Neutrophil (primary cell): ENCODE measurements around the gene CYBRD1.

Experiments used
- H3K27ac ChIP-seq: fragments of 200-600 bp; sonication (generic); 2 replicates; pipeline ENCODE4 v1.5.1; 2016; ENCODE audit warnings: mild to moderate bottlenecking, moderate library complexity
- H3K27me3 ChIP-seq: fragments of 200-600 bp; sonication (generic); 2 replicates; pipeline ENCODE4 v1.6.0; 2016; ENCODE audit warnings: mild to moderate bottlenecking
- H3K36me3 ChIP-seq: fragments of 200-600 bp; sonication (generic); 2 replicates; pipeline ENCODE4 v1.5.1; 2017
- H3K4me1 ChIP-seq, 2 experiments: fragments of 200-600 bp in 1 of 2; sonication (generic) in 1 of 2; 1 replicate in 1 of 2; 2 replicates in 1 of 2; pipeline versions ENCODE4 v1.5.1 to v1.6.1; 2013 to 2016; ENCODE audit warnings: low read depth in 1 of 2, low read length in 1 of 2, mild to moderate bottlenecking in 1 of 2, moderate library complexity in 1 of 2; ENCODE audit not compliant: control insufficient read depth in 1 of 2, insufficient read depth in 1 of 2
- H3K4me3 ChIP-seq, 2 experiments: fragments of 200-600 bp in 1 of 2; sonication (generic) in 1 of 2; 1 replicate in 1 of 2; 2 replicates in 1 of 2; pipeline ENCODE4 v1.5.1; 2013 to 2016; ENCODE audit warnings: low read depth in 1 of 2, low read length in 1 of 2, mild to moderate bottlenecking in 1 of 2, moderate library complexity in 1 of 2
- H3K9me3 ChIP-seq: fragments of 200-600 bp; sonication (generic); 2 replicates; pipeline ENCODE4 v1.5.1; 2016
- CTCF ChIP-seq: fragments of 200-600 bp; sonication (generic); IDR thresholded peaks from 2 replicates; pipeline ENCODE4 v1.5.1; 2016; ENCODE audit warnings: antibody characterized with exemption

The CYBRD1 gene

DNA sequence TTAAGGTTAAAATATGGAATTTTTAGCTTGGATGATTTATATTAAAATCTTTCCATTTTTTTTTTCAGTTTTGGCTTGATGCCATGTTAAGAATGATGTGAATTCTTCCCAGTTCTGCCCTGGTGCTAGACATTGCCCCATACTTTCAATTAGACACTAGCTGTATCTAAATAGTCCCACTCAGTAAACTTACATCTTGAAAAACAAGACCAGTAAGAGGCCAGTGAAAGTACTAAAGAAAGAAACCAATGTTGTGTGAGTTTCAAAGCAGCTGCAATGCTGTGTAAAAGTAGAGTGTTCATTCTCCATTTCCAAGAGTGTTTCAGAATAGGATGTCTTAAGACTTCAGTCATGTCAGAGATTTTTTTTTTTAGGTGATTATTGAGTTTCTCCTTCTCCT, 40.0 kb upstream of the CYBRD1 start:
- H3K36me3 ChIP-seq, result peaks cover 10% of the 10 kb centered on the region
- H3K27me3 ChIP-seq, result no peaks in the 10 kb centered on the region
- no peak overlapping the region for H3K27ac ChIP-seq
- H3K9me3 ChIP-seq, result no peaks in the 10 kb centered on the region
- peaks cover 15 to 19% of the 10 kb centered on the region in 2 experiments for H3K4me1 ChIP-seq
- TF ChIP-seq CTCF, result no peak
- no peak overlapping the region for H3K4me3 ChIP-seq

GRCh38 chr2:171482877-171483276, 39.4 kb upstream of the CYBRD1 start:
- no peak overlapping the region for H3K4me3 ChIP-seq
- TF ChIP-seq CTCF, result no peak
- no peak overlapping the region for H3K27ac ChIP-seq
- peaks cover 15 to 19% of the 10 kb centered on the region in 2 experiments for H3K4me1 ChIP-seq
- peaks cover 4% of the 10 kb centered on the region for H3K36me3 ChIP-seq
- H3K9me3 ChIP-seq, result no peaks in the 10 kb centered on the region
- H3K27me3 ChIP-seq, result no peaks in the 10 kb centered on the region

DNA sequence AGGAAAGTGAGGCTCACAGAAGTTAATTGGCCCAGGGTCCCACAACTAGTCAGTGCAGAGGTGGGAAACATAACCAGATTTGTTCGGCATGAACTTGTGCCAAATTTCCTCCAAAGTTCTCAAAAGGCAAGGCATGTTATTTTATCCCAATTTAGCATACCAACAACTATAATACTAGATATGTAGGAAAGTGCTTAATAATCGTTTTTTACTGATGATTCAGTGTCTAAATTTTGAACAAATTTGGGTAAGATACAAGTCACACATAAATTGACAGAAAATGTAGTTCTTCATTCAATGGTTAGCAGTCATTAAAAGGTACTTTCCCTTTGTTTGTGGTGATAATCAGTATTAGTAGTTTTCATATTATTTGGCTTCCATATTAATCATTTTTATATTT, 38.5 kb upstream of the CYBRD1 start:
- Histone ChIP-seq H3K4me3 (no peak overlapping the region), H3K4me1 (peaks cover 15 to 19% of the 10 kb centered on the region in 2 experiments), H3K27ac (no peak overlapping the region), H3K27me3 (no peaks in the 10 kb centered on the region), H3K36me3 (no peaks in the 10 kb centered on the region), H3K9me3 (no peaks in the 10 kb centered on the region)
- no peak for TF ChIP-seq CTCF

GRCh38 chr2:171485116-171485515, 37.2 kb upstream of the CYBRD1 start:
- peaks cover 15 to 19% of the 10 kb centered on the region in 2 experiments for H3K4me1 ChIP-seq
- no peaks in the 10 kb centered on the region for H3K27me3 ChIP-seq
- H3K4me3 ChIP-seq, result no peak overlapping the region
- no peak overlapping the region for H3K27ac ChIP-seq
- H3K9me3 ChIP-seq, result no peaks in the 10 kb centered on the region
- TF ChIP-seq CTCF, result no peak
- no peaks in the 10 kb centered on the region for H3K36me3 ChIP-seq

DNA sequence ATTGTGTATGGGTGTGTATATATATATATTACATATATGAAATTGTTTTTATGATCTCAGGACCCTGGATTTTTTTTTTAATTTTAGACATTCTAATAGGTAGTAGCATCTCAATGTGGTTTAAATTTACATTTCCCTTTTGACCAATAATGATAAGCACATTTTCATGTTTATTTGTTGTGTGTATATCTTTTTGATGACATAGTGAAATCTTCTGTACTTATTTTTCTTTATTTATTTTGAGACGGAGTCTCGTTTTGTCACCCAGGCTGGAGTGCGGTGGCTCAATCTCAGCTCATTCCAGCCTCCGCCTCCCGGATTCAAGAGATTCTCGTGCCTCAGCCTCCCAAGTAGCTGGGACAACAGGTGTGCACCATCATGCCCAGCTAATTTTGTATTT, 35.1 kb upstream of the CYBRD1 start:
- no peaks in the 10 kb centered on the region for H3K36me3 ChIP-seq
- peaks cover 8 to 9% of the 10 kb centered on the region in 2 experiments for H3K4me1 ChIP-seq
- no peaks in the 10 kb centered on the region for H3K9me3 ChIP-seq
- no peaks in the 10 kb centered on the region for H3K27me3 ChIP-seq
- H3K4me3 ChIP-seq, result no peak overlapping the region
- TF ChIP-seq CTCF, result no peak
- no peak overlapping the region for H3K27ac ChIP-seq

- no peak for TF ChIP-seq CTCF
- Histone ChIP-seq H3K27ac (no peak overlapping the region), H3K36me3 (no peaks in the 10 kb centered on the region), H3K9me3 (no peaks in the 10 kb centered on the region), H3K27me3 (no peaks in the 10 kb centered on the region), H3K4me3 (no peak overlapping the region), H3K4me1 (peaks cover 2 to 3% of the 10 kb centered on the region in 2 experiments)
Measured at GRCh38 chr2:171487803-171488259, 34.4 kb upstream of the CYBRD1 start.
